CD4-positive, alpha-beta T cell treated with Interleukin-17A for 4 hours (primary cell): ENCODE data around the gene NUTF2.
"Not testable (repeated sequence)": the region's sequence is repeated elsewhere in the genome, so short reads cannot be mapped to it uniquely, and the experiment has no call there.

ENCODE experiments used
- DNase-seq: peaks from one replicate; pipeline ENCODE4 v3.0.0-alpha.2; 2020; ENCODE audit warnings: mixed read lengths

NUTF2 gene

DNA sequence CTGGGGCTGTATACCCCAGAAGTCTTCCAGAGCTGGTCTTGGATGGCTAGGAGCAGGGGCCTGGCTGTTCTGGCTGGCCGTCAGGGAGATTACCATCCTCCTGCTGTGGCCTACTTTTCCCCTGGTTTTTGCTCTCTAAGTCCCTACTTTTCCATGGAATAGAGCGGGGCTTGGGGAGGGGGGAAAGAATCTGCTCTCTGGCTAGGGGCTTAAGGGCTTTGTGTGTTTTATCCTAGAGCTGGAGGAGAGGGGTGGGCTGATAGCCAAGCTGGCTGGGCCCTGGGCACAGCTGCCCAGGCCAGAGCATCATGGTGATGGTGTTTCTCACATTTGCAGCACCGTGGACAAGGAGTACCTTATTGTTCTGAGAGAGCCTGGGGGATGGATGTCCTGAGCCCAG is 41.6 kb downstream of the NUTF2 start:
- no peak for DNase-seq

DNA sequence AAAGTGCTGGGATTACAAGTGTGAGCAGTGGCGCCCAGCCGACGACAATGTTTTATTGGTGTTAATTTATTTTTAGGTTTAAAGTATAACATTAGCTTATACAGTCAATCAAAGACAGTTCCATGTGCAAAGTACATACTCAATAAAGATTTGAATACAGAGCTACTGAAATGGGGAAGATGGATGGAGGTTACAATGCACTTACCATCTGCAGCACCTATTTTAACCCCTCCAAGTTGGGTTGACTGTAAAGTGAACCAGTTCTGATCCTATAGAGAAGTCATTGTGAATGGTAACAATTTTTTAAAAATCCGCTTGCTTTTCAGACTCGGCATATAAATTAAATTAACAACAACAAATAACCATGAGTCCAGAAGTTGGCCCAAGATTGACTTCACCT is 45.6 kb downstream of the NUTF2 start:
- no peak for DNase-seq

GRCh38 chr16:67892899-67893742 is 46.4 kb downstream of the NUTF2 start, which contains the start of gene PSKH1:
Gene PSKH1 (plus strand): TSS chr16:67893254. CDS start chr16:67908750, 15,496 bp downstream.
- DNase-seq = peak; percentile 99

DNA sequence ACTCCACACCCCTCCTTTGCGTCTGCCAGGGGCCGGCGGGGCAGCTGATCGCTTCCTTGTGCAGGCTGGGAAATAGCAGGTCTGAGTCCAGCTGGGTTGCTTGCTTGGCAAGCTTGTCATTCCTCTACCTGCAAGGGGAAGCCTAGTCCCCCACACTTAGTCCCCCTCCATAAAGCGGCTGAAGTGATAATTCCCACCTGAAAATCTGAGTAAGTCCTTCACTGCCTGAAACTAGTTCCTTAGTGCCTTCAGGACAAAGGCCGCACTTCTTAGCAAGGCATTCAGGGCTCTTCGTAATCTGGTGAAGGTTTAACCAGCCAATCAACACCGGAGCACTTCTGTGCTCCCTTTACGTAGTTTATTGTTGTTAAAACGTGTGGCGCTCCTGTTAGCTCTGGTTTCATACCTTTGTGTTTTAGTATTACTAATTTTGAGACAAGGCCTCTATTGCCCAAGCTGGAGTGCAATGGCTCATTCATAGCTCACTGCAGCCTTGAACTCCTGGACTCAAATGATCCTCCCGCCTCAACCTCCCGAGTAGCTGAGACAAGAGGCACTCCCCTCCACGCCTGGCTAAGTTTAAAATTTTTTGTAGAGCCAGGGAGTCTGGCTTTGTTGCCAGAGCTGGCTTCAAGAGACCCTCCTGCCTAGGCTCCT is 47.1 kb downstream of the NUTF2 start:
- DNase-seq = no peak

DNA sequence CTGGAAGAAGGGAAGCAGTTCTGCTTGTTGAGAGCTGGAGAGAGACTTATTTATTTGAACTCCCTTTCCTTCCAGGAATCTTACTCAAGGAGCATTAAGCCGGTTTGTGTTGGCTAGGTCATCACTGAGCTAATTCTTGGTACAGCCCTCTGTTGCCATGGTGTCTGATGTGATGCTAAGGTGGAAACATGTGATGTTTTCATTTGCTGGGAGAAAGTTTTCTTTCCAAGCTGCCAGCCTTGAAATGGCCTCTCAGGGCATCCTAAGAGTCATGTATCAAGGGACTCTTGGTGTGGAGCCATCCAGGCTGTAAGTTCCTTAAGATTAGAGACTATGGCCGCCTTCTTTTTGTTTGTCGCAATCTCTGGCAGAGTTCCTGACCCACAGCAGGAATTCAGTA is 50.5 kb downstream of the NUTF2 start:
- DNase-seq = no peak

GRCh38 chr16:67901734-67902133 is 55.0 kb downstream of the NUTF2 start:
- no peak for DNase-seq

GRCh38 chr16:67902831-67903230 is 56.1 kb downstream of the NUTF2 start:
- DNase-seq = no peak

GRCh38 chr16:67907397-67908180 is 60.9 kb downstream of the NUTF2 start:
- no peak for DNase-seq

DNA sequence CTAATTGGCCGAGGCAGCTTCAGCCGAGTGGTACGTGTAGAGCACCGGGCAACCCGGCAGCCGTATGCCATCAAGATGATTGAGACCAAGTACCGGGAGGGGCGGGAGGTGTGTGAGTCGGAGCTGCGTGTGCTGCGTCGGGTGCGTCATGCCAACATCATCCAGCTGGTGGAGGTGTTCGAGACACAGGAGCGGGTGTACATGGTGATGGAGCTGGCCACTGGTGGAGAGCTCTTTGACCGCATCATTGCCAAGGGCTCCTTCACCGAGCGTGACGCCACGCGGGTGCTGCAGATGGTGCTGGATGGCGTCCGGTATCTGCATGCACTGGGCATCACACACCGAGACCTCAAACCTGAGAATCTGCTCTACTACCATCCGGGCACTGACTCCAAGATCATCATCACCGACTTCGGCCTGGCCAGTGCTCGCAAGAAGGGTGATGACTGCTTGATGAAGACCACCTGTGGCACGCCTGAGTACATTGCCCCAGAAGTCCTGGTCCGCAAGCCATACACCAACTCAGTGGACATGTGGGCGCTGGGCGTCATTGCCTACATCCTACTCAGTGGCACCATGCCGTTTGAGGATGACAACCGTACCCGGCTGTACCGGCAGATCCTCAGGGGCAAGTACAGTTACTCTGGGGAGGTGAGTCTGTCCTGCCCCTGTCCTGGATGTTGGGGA is 62.5 kb downstream of the NUTF2 start:
- no peak for DNase-seq

DNA sequence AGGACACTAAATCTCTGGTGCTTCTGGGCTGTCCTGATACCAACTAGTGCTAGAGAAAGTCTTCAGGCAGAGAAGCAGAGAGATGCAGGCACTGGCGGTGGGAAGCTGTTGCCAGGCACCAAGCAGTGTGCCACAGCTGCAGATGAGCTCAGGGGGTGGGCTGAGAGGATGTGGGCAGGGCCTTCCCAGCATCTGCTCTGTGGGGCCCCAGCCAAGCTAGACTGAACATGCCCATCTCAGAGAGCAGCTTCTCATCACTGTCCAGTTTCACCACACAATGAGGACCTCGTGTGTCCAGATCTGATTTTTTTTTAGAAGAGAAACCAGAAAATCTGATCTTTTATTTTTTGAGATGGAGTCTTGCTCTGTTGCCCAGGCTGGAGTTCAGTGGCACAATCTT is 63.4 kb downstream of the NUTF2 start:
- no peak for DNase-seq

DNA sequence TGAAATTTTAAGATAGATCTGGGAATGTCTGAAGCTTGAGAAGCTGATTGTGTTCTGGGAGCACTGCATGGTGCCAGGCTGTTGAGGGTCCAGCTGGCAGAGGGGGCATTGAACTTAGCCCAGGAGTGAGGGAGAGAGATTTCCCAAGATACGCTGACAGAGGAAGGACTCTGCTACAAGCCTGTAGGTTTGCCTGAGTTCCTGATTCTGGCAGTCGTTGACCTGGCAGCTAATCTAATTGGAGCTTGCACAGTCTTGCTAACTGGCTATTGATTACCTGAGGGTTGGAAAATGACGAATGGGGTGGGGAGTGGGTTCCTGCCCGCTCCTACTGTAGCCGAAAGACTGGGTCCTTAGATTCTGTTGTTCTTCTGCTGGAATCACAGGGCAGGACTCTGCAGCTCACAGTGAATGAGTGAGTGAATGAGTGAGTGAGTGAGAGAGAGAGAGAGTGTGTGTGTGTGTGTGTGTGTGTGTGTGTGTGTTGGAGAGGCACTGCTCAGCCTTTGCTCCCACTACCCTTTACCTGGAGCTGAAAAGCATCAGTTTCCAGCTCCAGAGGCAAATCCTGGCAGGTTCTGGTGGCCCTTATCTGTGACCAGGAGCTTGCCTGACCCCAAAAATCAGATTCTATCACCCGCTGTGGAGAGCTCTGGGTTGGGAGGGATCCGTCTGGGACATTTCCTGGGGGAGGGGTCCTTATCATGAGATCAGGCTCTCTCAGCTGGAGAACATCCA is 68.2 kb downstream of the NUTF2 start:
- no peak for DNase-seq

GRCh38 chr16:67915496-67915769 is 68.7 kb downstream of the NUTF2 start:
- not testable (repeated sequence) for DNase-seq

GRCh38 chr16:67915831-67916723 is 69.3 kb downstream of the NUTF2 start:
- DNase-seq = no peak

GRCh38 chr16:67917140-67917851 is 70.6 kb downstream of the NUTF2 start:
- DNase-seq = no peak

GRCh38 chr16:67917852-67918236 is 71.1 kb downstream of the NUTF2 start:
- DNase-seq = peak; percentile 50

GRCh38 chr16:67919622-67920221 is 73.0 kb downstream of the NUTF2 start:
- no peak for DNase-seq
